IMR-90 (cell line): ENCODE data around the gene ST6GALNAC2. TPM values are rescaled to one million over a fixed set of nuclear protein-coding genes. Genes with fewer than 3 reads are reported as not detected.
A peak's percentile ranks its signal among the peaks of the same experiment; 100 is the strongest.

Experiments
- ATAC-seq: fragments of 200-7000 bp; cut with Tn5 transposase; 2 replicates; pipeline ENCODE4 v1.9.1; 2020; ENCODE audit warnings: low read depth, mild to moderate bottlenecking, moderate library complexity
- BruUV-seq: library from RNA; stranded (reverse); fragments of 400-500 nt; replicated peaks from 2 replicates; lab custom pipeline; 2021; lab: Mats Ljungman, UMichigan
- CTCF ChIA-PET: fragments of 300-600 bp; formaldehyde crosslinking; extraction: SDS; loops from one replicate; lab custom pipeline; 2021; ENCODE audit warnings: antibody characterized with exemption; lab: Yijun Ruan, JAX
- POLR2A ChIA-PET: fragments of 300-600 bp; sonication (Branson Sonifier 250); formaldehyde crosslinking; loops from one replicate; lab custom pipeline; 2022; ENCODE audit warnings: antibody characterized with exemption; ENCODE audit not compliant: unreplicated experiment; lab: Charles Lee
- DNase-seq: peaks from one replicate; pipeline ENCODE4 v3.0.0; 2013
- H2AFZ ChIP-seq: replicated peaks from 2 replicates; pipeline ENCODE3; 2013; ENCODE audit warnings: low read length, mild to moderate bottlenecking; ENCODE audit not compliant: poor library complexity
- H2AK5ac ChIP-seq: 2 replicates; pipeline ENCODE4 v1.6.1; 2013; ENCODE audit warnings: low read depth, low read length, inconsistent platforms
- H2AK9ac ChIP-seq: replicated peaks from 2 replicates; pipeline ENCODE3; 2013; ENCODE audit warnings: mild to moderate bottlenecking, low read depth, low read length, moderate library complexity; ENCODE audit not compliant: poor library complexity
- H2BK120ac ChIP-seq: 2 replicates; pipeline ENCODE4 v1.6.1; 2013; ENCODE audit warnings: low read depth, low read length, inconsistent platforms
- H2BK15ac ChIP-seq: 3 replicates; pipeline ENCODE4 v1.6.1; 2013; ENCODE audit warnings: low read depth, low read length, inconsistent platforms
- H2BK20ac ChIP-seq: 2 replicates; pipeline ENCODE4 v1.6.1; 2013; ENCODE audit warnings: low read depth, mild to moderate bottlenecking, inconsistent platforms, low read length, moderate library complexity
- H2BK5ac ChIP-seq: 2 replicates; pipeline ENCODE4 v1.6.1; 2013; ENCODE audit warnings: mild to moderate bottlenecking, low read depth, low read length, inconsistent platforms; ENCODE audit not compliant: poor library complexity, severe bottlenecking
- H3K14ac ChIP-seq: replicated peaks from 2 replicates; pipeline ENCODE4 v1.6.1; 2013; ENCODE audit warnings: low read depth, low read length, inconsistent platforms
- H3K18ac ChIP-seq: 2 replicates; pipeline ENCODE4 v1.6.1; 2013; ENCODE audit warnings: low read depth, low read length, control low read depth
- H3K23ac ChIP-seq: 2 replicates; pipeline ENCODE4 v1.6.1; 2013; ENCODE audit warnings: low read depth, low read length, inconsistent platforms
- H3K27ac ChIP-seq: 2 replicates; pipeline ENCODE4 v1.5.1; 2013; ENCODE audit warnings: mild to moderate bottlenecking, control low read depth, low read length; ENCODE audit not compliant: insufficient read depth
- H3K27me3 ChIP-seq: 2 replicates; pipeline ENCODE4 v1.6.1; 2013; ENCODE audit warnings: low read length; ENCODE audit not compliant: control insufficient read depth, insufficient read depth
- H3K36me3 ChIP-seq: 2 replicates; pipeline ENCODE4 v1.6.1; 2013; ENCODE audit warnings: low read length, mixed read lengths; ENCODE audit not compliant: control insufficient read depth, insufficient read depth
- H3K4ac ChIP-seq: 2 replicates; pipeline ENCODE4 v1.6.1; 2013; ENCODE audit warnings: low read depth, low read length, inconsistent platforms
- H3K4me1 ChIP-seq: 2 replicates; pipeline ENCODE4 v1.6.1; 2013; ENCODE audit warnings: low read length, mixed read lengths; ENCODE audit not compliant: control insufficient read depth, insufficient read depth
- H3K4me2 ChIP-seq: 2 replicates; pipeline ENCODE4 v1.6.1; 2013; ENCODE audit warnings: low read depth, mild to moderate bottlenecking, control low read depth, low read length, moderate library complexity
- H3K4me3 ChIP-seq: 2 replicates; pipeline ENCODE4 v1.5.1; 2013; ENCODE audit warnings: low read depth, mild to moderate bottlenecking, control low read depth, low read length, moderate library complexity; ENCODE audit not compliant: insufficient read depth
- H3K56ac ChIP-seq: 2 replicates; pipeline ENCODE4 v1.6.1; 2013; ENCODE audit warnings: low read length, inconsistent platforms; ENCODE audit not compliant: insufficient read depth; ENCODE audit errors: extremely low read depth
- H3K79me1 ChIP-seq, 2 experiments: 2 replicates each; pipeline ENCODE4 v1.6.1; 2013; ENCODE audit warnings: low read length in 2 of 2, inconsistent platforms in 1 of 2, low read depth in 1 of 2
- H3K9ac ChIP-seq: 2 replicates; pipeline ENCODE4 v1.6.1; 2013; ENCODE audit warnings: low read depth, low read length, control low read depth
- H3K9me1 ChIP-seq: 2 replicates; pipeline ENCODE4 v1.6.1; 2013; ENCODE audit warnings: low read length, inconsistent platforms; ENCODE audit not compliant: insufficient read depth
- H3K9me3 ChIP-seq: 2 replicates; pipeline ENCODE4 v1.6.1; 2013; ENCODE audit warnings: low read length; ENCODE audit not compliant: control insufficient read depth, insufficient read depth
- H4K20me1 ChIP-seq: 2 replicates; pipeline ENCODE4 v1.6.1; 2013; ENCODE audit warnings: low read length, inconsistent platforms; ENCODE audit not compliant: insufficient read depth
- H4K5ac ChIP-seq: 2 replicates; pipeline ENCODE4 v1.6.1; 2013; ENCODE audit warnings: mild to moderate bottlenecking, low read depth, low read length, control low read depth
- H4K8ac ChIP-seq, 2 experiments: 2 replicates each; pipeline ENCODE4 v1.6.1; 2013; ENCODE audit warnings: low read depth in 2 of 2, low read length in 2 of 2, control low read depth in 1 of 2, inconsistent platforms in 1 of 2
- H4K91ac ChIP-seq: 2 replicates; pipeline ENCODE4 v1.6.1; 2013; ENCODE audit warnings: low read depth, low read length, inconsistent platforms; ENCODE audit not compliant: insufficient read depth
- BHLHE40 ChIP-seq: fragments of 150-350 bp; IDR thresholded peaks from 2 replicates; pipeline ENCODE4 v1.6.1; 2016; ENCODE audit warnings: mild to moderate bottlenecking, low read depth, low read length
- CEBPB ChIP-seq: IDR thresholded peaks from 2 replicates; pipeline ENCODE4 v1.6.1; 2012; ENCODE audit warnings: low read depth, low read length, improper control_type of control experiment
- CHD1 ChIP-seq: IDR thresholded peaks from 2 replicates; pipeline ENCODE4 v1.6.1; 2012; ENCODE audit warnings: low read depth, low read length, improper control_type of control experiment
- FOS ChIP-seq: fragments of 150-350 bp; IDR thresholded peaks from 2 replicates; pipeline ENCODE4 v1.6.1; 2016; ENCODE audit warnings: low read depth, low read length
- MAFK ChIP-seq: IDR thresholded peaks from 2 replicates; pipeline ENCODE4 v1.6.1; 2012; ENCODE audit warnings: low read depth, low read length, improper control_type of control experiment
- MAZ ChIP-seq: IDR thresholded peaks from 2 replicates; pipeline ENCODE4 v1.6.1; 2012; ENCODE audit warnings: low read depth, mild to moderate bottlenecking, low read length, improper control_type of control experiment, moderate library complexity, borderline replicate concordance
- MXI1 ChIP-seq: IDR thresholded peaks from 2 replicates; pipeline ENCODE4 v1.6.1; 2012; ENCODE audit warnings: low read depth, mild to moderate bottlenecking, low read length, moderate library complexity, borderline replicate concordance
- NFE2L2 ChIP-seq: fragments of 150-350 bp; IDR thresholded peaks from 2 replicates; pipeline ENCODE4 v1.6.1; 2016; ENCODE audit warnings: low read depth, mild to moderate bottlenecking, low read length
- POLR2A ChIP-seq: IDR thresholded peaks from 2 replicates; pipeline ENCODE4 v1.6.1; 2012; ENCODE audit warnings: mild to moderate bottlenecking, low read depth, low read length
- RAD21 ChIP-seq: IDR thresholded peaks from 2 replicates; pipeline ENCODE4 v1.6.1; 2012; ENCODE audit warnings: low read length, improper control_type of control experiment
- RCOR1 ChIP-seq: IDR thresholded peaks from 2 replicates; pipeline ENCODE4 v1.6.1; 2012; ENCODE audit warnings: mild to moderate bottlenecking, low read length, improper control_type of control experiment; ENCODE audit not compliant: insufficient replicate concordance
- RFX5 ChIP-seq: IDR thresholded peaks from 2 replicates; pipeline ENCODE4 v1.8.0; 2012; ENCODE audit warnings: low read depth, mild to moderate bottlenecking, low read length, moderate library complexity
- SMC3 ChIP-seq: fragments of 150-350 bp; IDR thresholded peaks from 2 replicates; pipeline ENCODE4 v1.6.1; 2016; ENCODE audit warnings: low read depth, mild to moderate bottlenecking, antibody characterized with exemption, low read length, moderate library complexity
- USF2 ChIP-seq: fragments of 150-350 bp; IDR thresholded peaks from 2 replicates; pipeline ENCODE4 v1.6.1; 2017; ENCODE audit warnings: mild to moderate bottlenecking, antibody characterized with exemption, low read length, low read depth
- WGBS, 2 experiments: methylation state at CpG; one replicate each; pipeline versions ENCODE4 v1.1.5 to v1.1.7; 2013; ENCODE audit warnings: missing lambda C conversion rate in 2 of 2; ENCODE audit not compliant: insufficient read length in 1 of 2; ENCODE audit errors: extremely low coverage in 2 of 2; 5-methylcytosine and 5-hydroxymethylcytosine counted together
- dilution Hi-C: fragments of 300-500 bp; cut with HindIII; formaldehyde crosslinking; loops from one replicate; pipeline ENCODE4 v1.14.3; 2018; ENCODE audit warnings: low sequenced_read_pairs; ENCODE audit not compliant: unreplicated experiment
- in situ Hi-C: fragments of 300-500 bp; cut with MboI; formaldehyde crosslinking; loops from 3 replicates; pipeline ENCODE4 v1.14.3; 2019; ENCODE audit warnings: low sequenced_read_pairs, inconsistent platforms, mixed read lengths
- intact Hi-C: fragments of 100-400 bp; cut with micrococcal nuclease; formaldehyde crosslinking; loops from 2 replicates; pipeline ENCODE4 v1.10.0; 2022
- polyA plus RNA-seq, 3 experiments: library from polyadenylated mRNA; depleted of rRNA; stranded (reverse); fragments of >200 nt; gene quantifications; 2 replicates each; pipeline ENCODE4 v1.2.3, GENCODE V29; 2012; ENCODE audit warnings: low replicate concordance in 1 of 3
- total RNA-seq: library from RNA; depleted of rRNA; stranded (reverse); fragments of >200 nt; gene quantifications from 2 replicates; pipeline ENCODE4 v1.2.3, GENCODE V29; 2012
- TF ChIP-seq, protein P1 (sequence below): fragments of 150-350 bp; IDR thresholded peaks from 2 replicates; pipeline ENCODE4 v1.6.1; 2016; ENCODE audit warnings: low read depth, mild to moderate bottlenecking, low read length, moderate library complexity, borderline replicate concordance

ST6GALNAC2 gene
- total and polyA plus RNA-seq, 2 of the 4 experiments (the other 2 are of a cell fraction): 0.10 TPM; not detected in 1

GRCh38 chr17:76527430-76528111 is 58.1 kb downstream of the ST6GALNAC2 start:
- Histone ChIP-seq H2AFZ (peak overlapping the region; percentile 88), H3K4me2 (peak overlapping the region; percentile 9; the same call in 1 of the 2 replicates), H3K79me1 (peaks cover 0 to 23% of the 10 kb centered on the region in 2 experiments; a peak in 1 of 4 replicates), H3K9ac (no peak overlapping the region), H2BK5ac (peak overlapping the region; percentile 61), H3K27ac (peak overlapping the region; percentile 31), H2AK5ac (peak overlapping the region; percentile 91), H2AK9ac (peak overlapping the region; percentile 88), H3K9me1 (peaks cover 25% of the 10 kb centered on the region), H3K4ac (peak overlapping the region; percentile 94), H4K8ac (peak overlapping the region; percentile 78 to 88; a peak in 1 of 4 replicates), H4K91ac (peak overlapping the region; percentile 63), H2BK120ac (peak overlapping the region; percentile 89), H3K4me3 (no peak overlapping the region), H3K4me1 (peaks cover 52% of the 10 kb centered on the region), H3K56ac (no peak overlapping the region), H3K23ac (no peak overlapping the region), H4K20me1 (0 out of 2 replicates have a peak, but pooled peaks cover 2% of the 10 kb centered on the region), H3K9me3 (no peaks in the 10 kb centered on the region), H3K27me3 (no peaks in the 10 kb centered on the region), H2BK20ac (peak overlapping the region; percentile 91), H4K5ac (peak overlapping the region; percentile 40), H3K14ac (peak overlapping the region; percentile 69), H3K18ac (peak overlapping the region; percentile 30), H2BK15ac (peak overlapping the region; percentile 99; the same call in 2 of the 3 replicates), H3K36me3 (peaks cover 7% of the 10 kb centered on the region; the same call in 1 of the 2 replicates)
- ChIA-PET CTCF (interaction anchor here (0.6 to 2.0 kb wide), 2 partner anchors 9 to 97 kb away, joined by 3 to 6 read pairs; no protein-coding TSS in a partner anchor), POLR2A (interaction anchor here (1.1 kb wide), 1 partner anchor 18 kb away, joined by 3 read pairs; no protein-coding TSS in a partner anchor)
- dilution Hi-C loops: no loop called here
- in situ Hi-C loops: no loop called here
- no CpG with 5 or more reads among the region's 26 CpGs for WGBS, 2 experiments
- peak; percentile 80 for DNase-seq
- ATAC-seq: peak; percentile 30; the same call in 1 of the 2 replicates
- no TSS peak for BruUV-seq
- intact Hi-C loops: no loop called here
- TF ChIP-seq RFX5: no peak
- TF ChIP-seq POLR2A: no peak
- TF ChIP-seq USF2: peak; percentile 8; the same call in 1 of the 2 replicates
- no peak; the same call in 1 of the 2 replicates for TF ChIP-seq RAD21
- no peak for TF ChIP-seq NFE2L2
- peak; percentile 43; the same call in 1 of the 2 replicates for TF ChIP-seq FOS
- TF ChIP-seq BHLHE40: no peak
- TF ChIP-seq MXI1: no peak
- TF ChIP-seq, protein P1, sequence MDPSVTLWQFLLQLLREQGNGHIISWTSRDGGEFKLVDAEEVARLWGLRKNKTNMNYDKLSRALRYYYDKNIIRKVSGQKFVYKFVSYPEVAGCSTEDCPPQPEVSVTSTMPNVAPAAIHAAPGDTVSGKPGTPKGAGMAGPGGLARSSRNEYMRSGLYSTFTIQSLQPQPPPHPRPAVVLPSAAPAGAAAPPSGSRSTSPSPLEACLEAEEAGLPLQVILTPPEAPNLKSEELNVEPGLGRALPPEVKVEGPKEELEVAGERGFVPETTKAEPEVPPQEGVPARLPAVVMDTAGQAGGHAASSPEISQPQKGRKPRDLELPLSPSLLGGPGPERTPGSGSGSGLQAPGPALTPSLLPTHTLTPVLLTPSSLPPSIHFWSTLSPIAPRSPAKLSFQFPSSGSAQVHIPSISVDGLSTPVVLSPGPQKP: no peak
- peak; percentile 65 for TF ChIP-seq MAZ
- no peak for TF ChIP-seq CEBPB
- TF ChIP-seq RCOR1: no peak
- no peak for TF ChIP-seq SMC3
- no peak for TF ChIP-seq MAFK
- TF ChIP-seq CHD1: no peak
